MM.1S (cell line): Measurements from ENCODE around the gene AGGF1.
"Not testable (repeated sequence)": the region's sequence is repeated elsewhere in the genome, so short reads cannot be mapped to it uniquely, and the experiment has no call there.

ENCODE experiments used
- DNase-seq: peaks from one replicate; pipeline ENCODE4 v3.0.0-alpha.2; 2015
- H2AFZ ChIP-seq: fragments of 300-600 bp; sonication (generic); 2 replicates; pipeline ENCODE4 v1.6.0; 2016; ENCODE audit warnings: antibody characterized with exemption, low read length
- H3F3A ChIP-seq: fragments of 300-600 bp; sonication (generic); 2 replicates; pipeline ENCODE4 v1.6.1; 2016; ENCODE audit warnings: mild to moderate bottlenecking, antibody characterized with exemption, low read length, moderate library complexity, mixed read lengths; ENCODE audit not compliant: insufficient read depth
- H3K27ac ChIP-seq: fragments of 300-600 bp; sonication (generic); 2 replicates; pipeline ENCODE4 v1.5.1; 2016; ENCODE audit warnings: mild to moderate bottlenecking, low read length
- H3K27me3 ChIP-seq: fragments of 300-600 bp; sonication (generic); replicated peaks from 2 replicates; pipeline ENCODE4 v1.6.0; 2016; ENCODE audit warnings: low read length; ENCODE audit not compliant: insufficient read depth
- H3K36me3 ChIP-seq: fragments of 300-600 bp; sonication (generic); replicated peaks from 2 replicates; pipeline ENCODE4 v1.6.1; 2016; ENCODE audit warnings: mild to moderate bottlenecking, low read length, mixed read lengths; ENCODE audit not compliant: insufficient read depth
- H3K4me1 ChIP-seq: fragments of 300-600 bp; sonication (generic); 2 replicates; pipeline ENCODE4 v1.6.1; 2016; ENCODE audit warnings: low read length, mixed read lengths
- H3K4me2 ChIP-seq: fragments of 300-600 bp; sonication (generic); 2 replicates; pipeline ENCODE4 v1.6.0; 2016; ENCODE audit warnings: low read depth, low read length
- H3K4me3 ChIP-seq: fragments of 300-600 bp; sonication (generic); 2 replicates; pipeline ENCODE4 v1.5.1; 2016; ENCODE audit warnings: low read length, mixed read lengths
- H3K79me2 ChIP-seq: fragments of 300-600 bp; sonication (generic); 2 replicates; pipeline ENCODE4 v1.6.1; 2016; ENCODE audit warnings: mixed run types, low read length, mixed read lengths
- H3K9ac ChIP-seq: fragments of 300-600 bp; sonication (generic); 2 replicates; pipeline ENCODE4 v1.6.1; 2016; ENCODE audit warnings: low read length, mixed read lengths
- H3K9me2 ChIP-seq: fragments of 300-600 bp; sonication (generic); replicated peaks from 2 replicates; pipeline ENCODE4 v1.6.1; 2016; ENCODE audit warnings: mild to moderate bottlenecking, low read length, mixed read lengths; ENCODE audit not compliant: insufficient read depth
- H3K9me3 ChIP-seq: fragments of 300-600 bp; sonication (generic); replicated peaks from 2 replicates; pipeline ENCODE4 v1.6.1; 2016; ENCODE audit warnings: mild to moderate bottlenecking, low read length, mixed read lengths; ENCODE audit not compliant: insufficient read depth
- H4K20me1 ChIP-seq: fragments of 300-600 bp; sonication (generic); 2 replicates; pipeline ENCODE4 v1.6.1; 2016; ENCODE audit warnings: mild to moderate bottlenecking, low read length, moderate library complexity, mixed read lengths; ENCODE audit not compliant: insufficient read depth
- CTCF ChIP-seq: fragments of 300-600 bp; sonication (generic); IDR thresholded peaks from 2 replicates; pipeline ENCODE4 v1.5.1; 2016; ENCODE audit warnings: antibody characterized with exemption, low read length, mixed read lengths
- EZH2 ChIP-seq: fragments of 300-600 bp; sonication (generic); optimal IDR thresholded peaks from 2 replicates; pipeline ENCODE3; 2017; ENCODE audit warnings: low read depth, mild to moderate bottlenecking, antibody characterized with exemption, low read length, mixed read lengths
- EZH2phosphoT487 ChIP-seq: fragments of 300-600 bp; sonication (generic); IDR thresholded peaks from 2 replicates; pipeline ENCODE4 v1.6.1; 2018; ENCODE audit warnings: antibody characterized with exemption, low read length

Gene AGGF1

GRCh38 chr5:76983468-76983867 is 46.7 kb upstream of the AGGF1 start:
- Histone ChIP-seq H3F3A (no peaks in the 10 kb centered on the region), H2AFZ (no peak overlapping the region), H3K36me3 (no peaks in the 10 kb centered on the region), H3K4me3 (no peak overlapping the region), H3K9ac (no peak overlapping the region), H3K4me1 (no peaks in the 10 kb centered on the region), H4K20me1 (no peaks in the 10 kb centered on the region), H3K4me2 (no peak overlapping the region), H3K9me2 (no peaks in the 10 kb centered on the region), H3K9me3 (no peaks in the 10 kb centered on the region), H3K27ac (no peak overlapping the region), H3K79me2 (no peaks in the 10 kb centered on the region), H3K27me3 (no peaks in the 10 kb centered on the region)
- no peak for DNase-seq
- TF ChIP-seq EZH2phosphoT487 (no peak), CTCF (no peak), EZH2 (no peak)

GRCh38 chr5:76986825-76987526 is 43.2 kb upstream of the AGGF1 start:
- no peaks in the 10 kb centered on the region for H3K9me2 ChIP-seq
- TF ChIP-seq CTCF (no peak), EZH2 (no peak), EZH2phosphoT487 (no peak)

GRCh38 chr5:76990899-76991459 is 39.2 kb upstream of the AGGF1 start:
- H3K4me2 ChIP-seq = no peak overlapping the region
- TF ChIP-seq EZH2phosphoT487 = no peak
- no peak for TF ChIP-seq EZH2
- no peak for TF ChIP-seq CTCF

More at GRCh38 chr5:76986825-76987526, 43.2 kb upstream of the AGGF1 start:
- Histone ChIP-seq H3K36me3 (no peaks in the 10 kb centered on the region), H3K4me1 (no peaks in the 10 kb centered on the region), H3K9ac (no peak overlapping the region), H3F3A (no peaks in the 10 kb centered on the region), H3K27ac (no peak overlapping the region), H3K79me2 (no peaks in the 10 kb centered on the region), H2AFZ (no peak overlapping the region), H3K9me3 (no peaks in the 10 kb centered on the region), H3K4me2 (no peak overlapping the region), H4K20me1 (no peaks in the 10 kb centered on the region), H3K4me3 (no peak overlapping the region), H3K27me3 (no peaks in the 10 kb centered on the region)
- DNase-seq = no peak

GRCh38 chr5:76993436-76993835 is 36.8 kb upstream of the AGGF1 start:
- H4K20me1 ChIP-seq, H3K9me2 ChIP-seq, H3K4me3 ChIP-seq, H3K4me1 ChIP-seq, DNase-seq, H3F3A ChIP-seq, H3K27me3 ChIP-seq, H2AFZ ChIP-seq, H3K9me3 ChIP-seq, H3K4me2 ChIP-seq, H3K36me3 ChIP-seq, H3K79me2 ChIP-seq, H3K27ac ChIP-seq, H3K9ac ChIP-seq: not testable (repeated sequence)

More at GRCh38 chr5:76990899-76991459, 39.2 kb upstream of the AGGF1 start:
- no peaks in the 10 kb centered on the region for H4K20me1 ChIP-seq
- no peaks in the 10 kb centered on the region for H3K36me3 ChIP-seq
- no peaks in the 10 kb centered on the region for H3K4me1 ChIP-seq
- H2AFZ ChIP-seq = no peak overlapping the region
- no peak for DNase-seq
- H3K9me3 ChIP-seq = no peaks in the 10 kb centered on the region
- H3F3A ChIP-seq = no peaks in the 10 kb centered on the region
- no peak overlapping the region for H3K4me3 ChIP-seq
- no peaks in the 10 kb centered on the region for H3K9me2 ChIP-seq
- H3K79me2 ChIP-seq = no peaks in the 10 kb centered on the region
- H3K27ac ChIP-seq = no peak overlapping the region
- H3K9ac ChIP-seq = no peak overlapping the region
- no peaks in the 10 kb centered on the region for H3K27me3 ChIP-seq
